ENCODE measurements around the gene HJV.

HJV gene

GRCh38 chr1:145972580-145972979 lies 49.0 kb downstream of the HJV start:
- Histone ChIP-seq H3K27me3 (ENCODE audit: insufficient read depth, low read length) (no peaks in the 10 kb centered on the region), H3K9me2 (ENCODE audit: low read depth, low read length) (no peaks in the 10 kb centered on the region), H3K9me3 (ENCODE audit: low read length) (peaks cover 2% of the 10 kb centered on the region; the same call in 1 of the 2 replicates), H3K36me3 (ENCODE audit: insufficient read depth, low read length) (peaks cover 2% of the 10 kb centered on the region), H3K9ac (ENCODE audit: low read length) (no peak overlapping the region), H3K4me1 (ENCODE audit: insufficient read depth, low read length, severe bottlenecking) (peaks cover 7% of the 10 kb centered on the region), H3F3A (ENCODE audit: insufficient read depth, low read length) (no peaks in the 10 kb centered on the region), H3K4me2 (ENCODE audit: low read length) (no peak overlapping the region), H2AFZ (ENCODE audit: low read length) (no peak overlapping the region), H3K79me2 (ENCODE audit: insufficient read depth, low read length) (no peaks in the 10 kb centered on the region; the same call in 1 of the 2 replicates), H4K20me1 (ENCODE audit: insufficient read depth, low read length) (no peaks in the 10 kb centered on the region), H3K4me3 (ENCODE audit: low read depth, low read length, poor library complexity, severe bottlenecking) (no peak overlapping the region), H3K27ac (ENCODE audit: low read depth, low read length, poor library complexity, severe bottlenecking) (peak overlapping the region; percentile 4)
- TF ChIP-seq EZH2 (IDR thresholded peaks at IDR 0.05; ENCODE audit: borderline replicate concordance, low read length) (no peak), CTCF (IDR thresholded peaks at IDR 0.05; ENCODE audit: low read length) (no peak)

Data from OCI-LY1 (cell line).